Measurements from ENCODE around the gene ARHGAP1.

DNA sequence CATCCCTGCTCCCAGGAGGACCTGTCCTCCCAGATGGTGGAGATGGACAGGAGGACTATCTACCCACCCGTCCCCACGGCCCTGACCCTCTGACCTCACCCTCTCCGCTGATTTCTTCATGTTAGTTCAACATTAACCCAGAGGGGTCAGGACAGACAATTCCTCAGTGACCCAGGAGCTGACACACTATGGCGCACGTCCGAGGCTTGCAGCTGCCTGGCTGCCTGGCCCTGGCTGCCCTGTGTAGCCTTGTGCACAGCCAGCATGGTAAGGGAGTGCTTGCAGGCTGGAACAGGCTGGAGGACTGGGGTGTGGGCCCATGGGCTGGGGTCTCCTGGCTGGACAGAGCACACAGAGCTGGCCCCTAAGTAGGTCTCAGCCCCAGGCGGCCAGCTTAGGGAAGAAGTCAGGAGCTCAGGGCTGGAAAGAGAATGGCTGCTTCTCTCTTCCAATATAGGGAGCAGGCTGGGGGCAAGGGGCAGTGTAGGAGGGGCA is 18.7 kb upstream of the ARHGAP1 start, which contains the start of gene F2:
- TF ChIP-seq, protein P1, sequence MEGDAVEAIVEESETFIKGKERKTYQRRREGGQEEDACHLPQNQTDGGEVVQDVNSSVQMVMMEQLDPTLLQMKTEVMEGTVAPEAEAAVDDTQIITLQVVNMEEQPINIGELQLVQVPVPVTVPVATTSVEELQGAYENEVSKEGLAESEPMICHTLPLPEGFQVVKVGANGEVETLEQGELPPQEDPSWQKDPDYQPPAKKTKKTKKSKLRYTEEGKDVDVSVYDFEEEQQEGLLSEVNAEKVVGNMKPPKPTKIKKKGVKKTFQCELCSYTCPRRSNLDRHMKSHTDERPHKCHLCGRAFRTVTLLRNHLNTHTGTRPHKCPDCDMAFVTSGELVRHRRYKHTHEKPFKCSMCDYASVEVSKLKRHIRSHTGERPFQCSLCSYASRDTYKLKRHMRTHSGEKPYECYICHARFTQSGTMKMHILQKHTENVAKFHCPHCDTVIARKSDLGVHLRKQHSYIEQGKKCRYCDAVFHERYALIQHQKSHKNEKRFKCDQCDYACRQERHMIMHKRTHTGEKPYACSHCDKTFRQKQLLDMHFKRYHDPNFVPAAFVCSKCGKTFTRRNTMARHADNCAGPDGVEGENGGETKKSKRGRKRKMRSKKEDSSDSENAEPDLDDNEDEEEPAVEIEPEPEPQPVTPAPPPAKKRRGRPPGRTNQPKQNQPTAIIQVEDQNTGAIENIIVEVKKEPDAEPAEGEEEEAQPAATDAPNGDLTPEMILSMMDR (conservative IDR thresholded peaks at IDR 0.05): no peak
- no peak for TF ChIP-seq EZH2 (IDR thresholded peaks at IDR 0.05; ENCODE audit: low read depth)
